ENCODE measurements around the gene LAMB4.

Gene LAMB4

DNA sequence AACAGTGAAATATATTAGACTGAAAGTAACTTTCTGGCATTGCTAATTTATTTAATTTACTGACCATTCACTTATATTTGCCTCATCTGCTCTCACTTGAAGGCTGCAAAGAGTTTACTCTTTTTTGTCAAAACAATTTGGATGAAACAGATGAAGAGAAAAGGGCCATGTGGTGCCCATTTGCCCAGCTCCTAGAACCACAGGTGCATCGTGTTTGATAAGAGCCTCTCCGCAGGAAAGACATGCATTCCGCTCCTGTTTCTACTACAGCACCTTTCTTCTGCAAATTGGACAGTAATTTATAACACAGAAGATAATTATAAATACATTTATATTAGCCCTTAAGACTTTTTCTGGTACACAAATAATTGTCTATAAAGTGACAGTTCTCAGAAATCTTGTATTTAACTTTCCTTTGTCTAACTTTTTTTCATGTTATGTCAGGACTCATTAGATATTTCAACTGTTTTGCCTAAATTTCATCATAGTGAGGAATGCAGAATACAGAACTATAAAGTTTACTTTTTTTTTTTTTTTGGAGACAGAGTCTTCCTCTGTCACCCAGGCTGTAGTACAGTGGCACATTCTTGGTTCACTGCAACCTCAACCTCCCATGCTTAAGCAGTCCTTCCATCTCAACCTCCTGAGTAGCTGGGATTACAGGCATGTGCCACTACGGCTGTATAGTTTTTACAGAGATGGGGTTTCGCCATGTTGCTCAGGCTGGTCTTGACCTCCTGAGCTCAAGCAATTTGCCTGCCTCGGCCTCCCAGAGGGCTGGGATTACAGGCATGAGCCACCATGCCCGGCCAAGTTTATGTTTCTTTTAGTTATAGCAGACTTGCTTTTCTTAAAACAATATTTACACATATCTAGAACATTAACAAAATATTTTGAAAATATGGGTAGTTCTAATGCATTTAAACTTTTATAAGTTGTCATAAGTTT lies 869 bp downstream of the LAMB4 start:
- no peaks in the 10 kb centered on the region for H3K4me1 ChIP-seq (ENCODE audit: low read length)
- no peaks in the 10 kb centered on the region for H3K36me3 ChIP-seq (replicated peaks; ENCODE audit: insufficient read depth, low read length)
- no peak for DNase-seq
- H2AFZ ChIP-seq (ENCODE audit: low read length) = no peak overlapping the region
- no peak overlapping the region for H3K4me2 ChIP-seq (ENCODE audit: low read depth, low read length)
- H3K79me2 ChIP-seq (ENCODE audit: low read length) = no peaks in the 10 kb centered on the region
- no peaks in the 10 kb centered on the region for H3K9me2 ChIP-seq (replicated peaks; ENCODE audit: insufficient read depth, low read length)
- peaks cover 41% of the 10 kb centered on the region for H3K27me3 ChIP-seq (replicated peaks; ENCODE audit: insufficient read depth, low read length)
- TF ChIP-seq EZH2phosphoT487 (IDR thresholded peaks at IDR 0.05; ENCODE audit: low read length) (no peak), EZH2 (optimal IDR thresholded peaks at IDR 0.05; ENCODE audit: low read depth, low read length) (no peak), CTCF (IDR thresholded peaks at IDR 0.05; ENCODE audit: low read length) (no peak)
- H4K20me1 ChIP-seq (ENCODE audit: insufficient read depth, low read length) = no peaks in the 10 kb centered on the region
- no peaks in the 10 kb centered on the region for H3K9me3 ChIP-seq (replicated peaks; ENCODE audit: insufficient read depth, low read length)
- no peak overlapping the region for H3K4me3 ChIP-seq (ENCODE audit: low read length)
- no peaks in the 10 kb centered on the region for H3F3A ChIP-seq (ENCODE audit: insufficient read depth, low read length)
- H3K27ac ChIP-seq (ENCODE audit: low read length) = no peak overlapping the region
- H3K9ac ChIP-seq (ENCODE audit: low read length) = no peak overlapping the region

- no peaks in the 10 kb centered on the region for H3F3A ChIP-seq (ENCODE audit: insufficient read depth, low read length)
- H3K27me3 ChIP-seq (replicated peaks; ENCODE audit: insufficient read depth, low read length) = peaks cover 33% of the 10 kb centered on the region
- no peak for DNase-seq
- H3K4me1 ChIP-seq (ENCODE audit: low read length) = no peaks in the 10 kb centered on the region
- no peaks in the 10 kb centered on the region for H3K9me2 ChIP-seq (replicated peaks; ENCODE audit: insufficient read depth, low read length)
- H3K36me3 ChIP-seq (replicated peaks; ENCODE audit: insufficient read depth, low read length) = no peaks in the 10 kb centered on the region
- no peaks in the 10 kb centered on the region for H3K79me2 ChIP-seq (ENCODE audit: low read length)
- no peak for TF ChIP-seq EZH2phosphoT487 (IDR thresholded peaks at IDR 0.05; ENCODE audit: low read length)
- no peak for TF ChIP-seq EZH2 (optimal IDR thresholded peaks at IDR 0.05; ENCODE audit: low read depth, low read length)
- no peak for TF ChIP-seq CTCF (IDR thresholded peaks at IDR 0.05; ENCODE audit: low read length)
- no peak overlapping the region for H3K9ac ChIP-seq (ENCODE audit: low read length)
- H3K4me2 ChIP-seq (ENCODE audit: low read depth, low read length) = no peak overlapping the region
- no peak overlapping the region for H3K27ac ChIP-seq (ENCODE audit: low read length)
- H4K20me1 ChIP-seq (ENCODE audit: insufficient read depth, low read length) = no peaks in the 10 kb centered on the region
- no peak overlapping the region for H2AFZ ChIP-seq (ENCODE audit: low read length)
- no peak overlapping the region for H3K4me3 ChIP-seq (ENCODE audit: low read length)
- no peaks in the 10 kb centered on the region for H3K9me3 ChIP-seq (replicated peaks; ENCODE audit: insufficient read depth, low read length)
Measured at GRCh38 chr7:108128514-108128913, 1.6 kb downstream of the LAMB4 start.

GRCh38 chr7:108127461-108127860 lies 2.7 kb downstream of the LAMB4 start:
- H3K36me3 ChIP-seq (replicated peaks; ENCODE audit: insufficient read depth, low read length) = no peaks in the 10 kb centered on the region
- H3K9me3 ChIP-seq (replicated peaks; ENCODE audit: insufficient read depth, low read length) = no peaks in the 10 kb centered on the region
- no peaks in the 10 kb centered on the region for H3K4me1 ChIP-seq (ENCODE audit: low read length)
- H3K9me2 ChIP-seq (replicated peaks; ENCODE audit: insufficient read depth, low read length) = no peaks in the 10 kb centered on the region
- H3K79me2 ChIP-seq (ENCODE audit: low read length) = no peaks in the 10 kb centered on the region
- TF ChIP-seq EZH2 (optimal IDR thresholded peaks at IDR 0.05; ENCODE audit: low read depth, low read length) (no peak), CTCF (IDR thresholded peaks at IDR 0.05; ENCODE audit: low read length) (no peak), EZH2phosphoT487 (IDR thresholded peaks at IDR 0.05; ENCODE audit: low read length) (no peak)
- no peaks in the 10 kb centered on the region for H3F3A ChIP-seq (ENCODE audit: insufficient read depth, low read length)
- no peak overlapping the region for H3K27ac ChIP-seq (ENCODE audit: low read length)
- DNase-seq = no peak
- no peak overlapping the region for H2AFZ ChIP-seq (ENCODE audit: low read length)
- no peaks in the 10 kb centered on the region for H4K20me1 ChIP-seq (ENCODE audit: insufficient read depth, low read length)
- H3K4me3 ChIP-seq (ENCODE audit: low read length) = no peak overlapping the region
- peaks cover 23% of the 10 kb centered on the region for H3K27me3 ChIP-seq (replicated peaks; ENCODE audit: insufficient read depth, low read length)
- H3K9ac ChIP-seq (ENCODE audit: low read length) = no peak overlapping the region
- H3K4me2 ChIP-seq (ENCODE audit: low read depth, low read length) = no peak overlapping the region
